AG04449 (cell line): ENCODE results near the gene PIEZO2.

Source experiments
- CTCF ChIA-PET: fragments of 350-600 bp; formaldehyde crosslinking; extraction: SDS; loops from one replicate; lab custom pipeline; 2021; ENCODE audit warnings: antibody characterized with exemption; lab: Yijun Ruan, JAX
- POLR2A ChIA-PET: fragments of 400-600, 350-600 bp; formaldehyde crosslinking; extraction: SDS; loops from one replicate; lab custom pipeline; 2020; ENCODE audit warnings: antibody characterized with exemption, inconsistent platforms; lab: Yijun Ruan, JAX
- DNase-seq: peaks from one replicate; pipeline ENCODE4 v3.0.0-alpha.2; 2010; ENCODE audit warnings: low read depth, low spot score
- H3K4me3 ChIP-seq: 2 replicates; pipeline ENCODE4 v1.5.1; 2011; ENCODE audit warnings: low read depth, mild to moderate bottlenecking, control low read depth, low read length
- CTCF ChIP-seq: IDR thresholded peaks from one replicate; pipeline ENCODE4 v1.5.1; 2011; ENCODE audit warnings: mild to moderate bottlenecking, moderate library complexity, low read length, control low read depth, inconsistent platforms; ENCODE audit not compliant: insufficient read depth; ENCODE audit errors: missing control alignments

PIEZO2 gene

DNA sequence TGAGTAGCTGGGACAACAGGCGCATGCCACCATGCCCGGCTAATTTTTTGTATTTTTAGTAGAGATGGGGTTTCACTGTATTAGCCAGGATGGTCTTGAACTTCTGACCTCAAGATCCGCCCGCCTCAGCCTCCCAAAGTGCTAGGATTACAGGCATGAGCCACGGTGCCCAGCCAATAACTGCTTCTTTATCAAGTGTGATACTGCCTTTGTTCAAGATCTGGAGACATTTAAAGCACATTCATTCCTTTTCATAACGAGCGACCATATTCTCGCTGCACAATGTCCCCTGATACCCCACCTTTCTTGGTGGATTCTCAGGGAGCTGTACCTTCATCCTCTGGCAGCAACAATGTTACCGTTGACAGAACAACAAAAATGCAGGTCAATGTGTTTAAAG lies 75.4 kb downstream of the PIEZO2 start:
- CTCF ChIA-PET, result no interaction called here
- no peak for TF ChIP-seq CTCF
- POLR2A ChIA-PET, result no interaction called here
- no peak for DNase-seq
- H3K4me3 ChIP-seq, result no peak overlapping the region

DNA sequence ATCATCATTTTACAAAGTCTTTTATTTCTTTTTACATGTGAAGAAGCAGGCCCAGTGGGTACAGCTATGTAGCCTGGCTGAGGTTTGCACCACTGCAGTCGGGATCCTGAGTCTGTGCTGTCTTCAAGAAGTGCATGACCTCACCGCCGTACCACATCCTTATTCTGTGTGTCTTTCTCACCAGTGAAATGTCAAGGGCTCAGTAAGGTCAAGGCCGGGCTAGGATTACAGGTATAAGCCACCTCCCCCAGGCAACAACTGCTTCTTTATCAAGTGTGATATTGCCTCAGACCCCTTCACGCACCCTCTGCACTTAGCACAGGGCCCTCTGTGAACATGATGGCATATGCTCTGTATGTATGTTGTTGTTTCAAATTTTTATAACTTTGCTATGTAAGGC lies 76.7 kb downstream of the PIEZO2 start:
- ChIA-PET CTCF (no interaction called here), POLR2A (no interaction called here)
- TF ChIP-seq CTCF, result no peak
- H3K4me3 ChIP-seq, result no peak overlapping the region
- DNase-seq, result no peak

- ChIA-PET POLR2A (no interaction called here), CTCF (no interaction called here)
- no peak overlapping the region for H3K4me3 ChIP-seq
- no peak for DNase-seq
- TF ChIP-seq CTCF, result no peak
Measured at GRCh38 chr18:11071300-11071699, 78.1 kb downstream of the PIEZO2 start.

GRCh38 chr18:11070593-11070992 lies 78.8 kb downstream of the PIEZO2 start:
- CTCF ChIA-PET, result no interaction called here
- H3K4me3 ChIP-seq, result no peak overlapping the region
- POLR2A ChIA-PET, result no interaction called here
- DNase-seq, result no peak
- TF ChIP-seq CTCF, result no peak

DNA sequence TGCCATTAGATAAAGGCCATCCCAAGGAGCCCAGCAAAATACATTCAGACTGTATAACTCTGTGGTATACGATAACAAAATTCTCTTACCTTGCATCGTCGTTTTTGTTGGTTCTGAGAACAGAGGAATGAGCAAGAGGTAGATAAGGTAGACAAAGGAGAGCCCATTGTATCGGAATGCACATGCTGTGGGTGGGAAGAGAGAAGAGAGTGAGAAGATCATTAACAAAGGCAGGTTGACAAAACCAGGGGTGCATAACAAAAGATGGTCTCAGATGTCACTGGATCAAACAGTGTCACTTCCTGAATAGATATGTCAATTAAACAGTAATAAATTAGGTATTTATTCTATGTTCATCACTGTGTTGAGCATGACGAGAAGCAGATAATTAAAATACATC lies 83.3 kb downstream of the PIEZO2 start:
- no peak for DNase-seq
- no peak overlapping the region for H3K4me3 ChIP-seq
- no peak for TF ChIP-seq CTCF
- POLR2A ChIA-PET, result no interaction called here
- CTCF ChIA-PET, result interaction anchor here (1.4 kb wide), 1 partner anchor 26 kb away, joined by 3 read pairs; no protein-coding TSS in a partner anchor

DNA sequence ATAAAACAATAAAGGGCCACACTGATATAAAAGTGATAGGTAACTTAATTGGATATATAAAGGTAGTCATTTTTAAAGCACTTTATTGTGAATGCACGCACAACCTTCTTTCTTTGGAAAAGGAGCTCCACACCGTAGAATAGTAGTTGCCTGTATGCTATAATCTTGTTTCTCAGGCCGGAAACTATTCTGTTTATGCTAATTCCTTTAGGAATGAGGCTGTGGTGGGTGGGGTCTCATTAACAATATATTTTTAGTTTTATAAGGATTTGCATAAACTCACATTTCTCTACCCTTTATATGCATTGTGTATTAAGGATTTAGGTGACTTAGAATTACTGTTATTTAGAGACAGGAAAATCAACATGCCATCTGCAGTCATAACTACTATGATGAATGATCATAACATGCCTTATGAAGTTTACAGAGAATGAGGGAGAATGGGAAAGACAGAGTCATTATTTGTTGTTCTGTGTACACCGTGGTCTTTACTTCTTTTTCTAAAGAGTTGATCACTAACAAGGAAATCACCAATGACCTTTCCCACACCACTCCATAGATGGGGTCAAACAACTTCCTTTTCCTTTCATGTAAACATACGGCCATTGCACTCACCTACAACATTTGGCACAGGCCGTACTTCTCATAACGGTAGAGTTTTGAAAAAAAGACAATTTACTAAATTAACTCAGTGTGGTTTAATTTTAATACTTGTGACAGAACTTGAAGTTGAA lies 84.5 kb downstream of the PIEZO2 start:
- CTCF ChIA-PET, result interaction anchor here (1.4 kb wide), 1 partner anchor 25 kb away, joined by 3 read pairs; no protein-coding TSS in a partner anchor
- POLR2A ChIA-PET, result no interaction called here
- no peak overlapping the region for H3K4me3 ChIP-seq
- DNase-seq, result no peak
- no peak for TF ChIP-seq CTCF
